Activated gamma-delta T cell treated with anti-CD3 and anti-CD28 coated beads, Interleukin-2, amount 50 U/mL, for 16 hours (primary cell): ENCODE measurements around the gene SUGP2.
A peak's percentile ranks its signal among the peaks of the same experiment; 100 is the strongest.

ENCODE experiments used
- DNase-seq: peaks from one replicate; pipeline ENCODE4 v3.0.0-alpha.2; 2020; ENCODE audit warnings: low read depth

Gene SUGP2

DNA sequence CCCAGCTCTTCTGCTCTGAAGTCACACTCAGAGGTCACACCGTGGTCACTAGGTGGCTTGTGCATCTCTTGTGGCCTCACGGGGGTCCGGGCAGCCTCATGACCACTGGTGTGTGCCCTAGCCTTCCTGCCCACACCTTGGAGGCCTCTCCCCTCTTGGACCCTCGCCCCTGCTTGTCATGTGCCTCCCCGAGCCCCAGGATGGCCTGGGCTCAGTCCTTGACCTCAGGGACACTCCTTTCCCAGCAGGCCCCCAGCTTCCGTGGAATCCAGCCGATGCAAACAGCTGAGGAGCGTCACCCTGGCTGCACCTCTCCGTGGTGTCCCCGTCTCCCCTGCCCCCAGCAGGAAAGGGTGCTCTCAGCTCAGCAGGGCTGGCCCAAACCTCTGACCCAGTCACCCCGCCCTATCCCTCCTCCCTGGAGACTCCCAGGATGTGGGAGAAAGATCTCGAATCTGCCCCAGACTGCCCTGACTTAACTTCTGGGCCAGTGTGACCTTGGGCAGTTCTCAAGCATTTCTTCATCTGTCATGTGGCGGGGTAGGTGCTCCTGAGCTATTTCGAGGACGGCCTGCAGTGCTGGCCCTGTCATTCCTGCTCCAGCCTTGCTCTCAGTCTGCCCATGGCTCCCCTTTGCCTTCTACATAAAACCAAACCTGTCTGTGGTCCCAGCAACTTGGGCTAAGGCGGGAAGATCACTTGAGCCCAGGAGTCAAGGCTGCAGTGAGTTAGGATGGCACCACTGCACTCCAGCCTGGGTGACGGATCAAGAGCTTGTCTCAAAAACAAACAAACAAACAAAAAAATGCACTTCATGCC lies 25.9 kb upstream of the SUGP2 start:
- DNase-seq = no peak

GRCh38 chr19:19057720-19058119 lies 24.4 kb upstream of the SUGP2 start:
- DNase-seq = no peak

- no peak for DNase-seq
Observed at GRCh38 chr19:19057317-19057716, 24.0 kb upstream of the SUGP2 start.

GRCh38 chr19:19056636-19057275 lies 23.4 kb upstream of the SUGP2 start:
- no peak for DNase-seq

GRCh38 chr19:19055701-19056100 lies 22.4 kb upstream of the SUGP2 start:
- DNase-seq = no peak

DNA sequence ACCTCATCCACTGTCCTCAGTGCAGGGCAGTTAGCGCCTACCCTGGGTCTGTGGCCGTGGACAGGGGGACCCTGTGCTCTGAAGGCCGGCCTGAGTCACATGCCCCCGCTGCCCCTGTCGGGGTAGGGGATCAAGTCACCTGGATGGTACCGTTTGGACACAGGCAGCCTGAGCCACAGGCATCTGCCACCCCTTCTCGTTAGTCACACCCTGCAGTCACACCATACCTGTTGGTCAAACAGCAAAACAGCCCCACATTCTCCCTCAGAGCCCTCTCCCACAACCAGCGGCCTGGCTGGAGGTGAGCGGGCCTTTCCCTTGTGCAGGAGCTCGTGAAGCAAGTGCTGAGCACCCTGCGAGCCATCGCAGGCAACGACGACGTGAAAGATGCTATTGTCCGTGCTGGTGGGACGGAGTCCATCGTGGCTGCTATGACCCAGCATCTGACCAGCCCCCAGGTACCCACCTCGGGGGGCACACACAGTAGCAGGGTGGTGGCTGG lies 21.7 kb upstream of the SUGP2 start:
- DNase-seq = no peak

- DNase-seq = no peak
Observed at GRCh38 chr19:19054315-19054938, 21.1 kb upstream of the SUGP2 start.

- no peak for DNase-seq
Observed at GRCh38 chr19:19053508-19054314, 20.4 kb upstream of the SUGP2 start.

DNA sequence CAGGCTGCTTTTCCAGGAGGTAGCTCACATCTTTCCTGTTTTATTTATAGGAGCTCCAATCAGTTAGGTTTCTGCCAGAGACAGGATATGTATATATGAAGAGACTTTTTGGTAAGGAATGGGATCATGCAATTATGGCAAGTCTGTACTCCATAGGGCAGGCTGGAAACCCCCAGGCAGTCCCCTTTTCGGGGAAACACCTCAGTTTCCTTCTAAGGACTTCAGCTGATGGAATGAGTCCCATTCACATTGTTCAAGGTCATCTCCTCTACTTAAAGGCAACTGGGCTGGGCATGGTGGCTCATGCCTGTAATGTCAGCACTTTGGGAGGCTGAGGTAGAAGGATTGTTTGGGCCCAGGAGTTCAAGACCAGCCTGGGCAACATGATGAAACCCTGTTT lies 19.6 kb upstream of the SUGP2 start:
- DNase-seq = no peak

- no peak for DNase-seq
Observed at GRCh38 chr19:19051478-19052213, 18.3 kb upstream of the SUGP2 start.

DNA sequence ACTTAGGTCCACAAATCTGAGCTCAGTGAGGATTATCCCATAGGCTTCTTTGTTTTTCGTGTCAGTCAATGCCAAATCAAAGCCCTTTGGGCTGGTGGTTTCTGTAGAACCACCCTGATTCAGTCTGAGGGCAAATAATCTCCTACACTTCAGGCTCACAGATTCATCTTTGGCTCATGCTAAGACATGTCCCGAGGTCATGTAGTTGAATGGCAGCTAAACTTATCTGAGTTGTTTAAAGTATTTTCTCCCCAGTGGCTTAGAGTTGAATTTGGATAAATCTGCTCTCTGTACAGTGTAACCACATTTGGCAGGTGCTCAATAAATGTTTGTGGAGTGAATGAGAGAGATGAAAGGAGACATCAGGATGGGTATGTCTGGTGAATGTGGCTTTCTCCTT lies 17.4 kb upstream of the SUGP2 start:
- no peak for DNase-seq

GRCh38 chr19:19050104-19050503 lies 16.8 kb upstream of the SUGP2 start:
- no peak for DNase-seq

DNA sequence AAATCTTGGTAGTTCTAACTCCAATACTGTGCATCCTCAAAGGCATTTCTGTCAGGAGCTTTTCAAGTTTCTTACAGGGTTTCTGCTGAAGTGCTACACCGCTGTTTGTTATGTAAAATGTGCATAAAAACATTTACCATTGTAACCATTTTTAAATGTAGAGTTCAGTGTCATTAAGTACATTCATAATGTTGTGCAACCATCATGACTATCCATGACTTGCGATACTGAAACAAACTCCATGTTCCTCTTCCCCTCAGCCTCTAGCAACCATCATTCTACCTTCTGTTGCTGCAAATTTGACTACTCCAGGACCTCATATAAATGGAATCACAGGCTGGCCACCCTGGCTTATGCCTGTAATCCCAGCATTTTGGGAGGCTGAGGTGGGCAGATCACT lies 16.1 kb upstream of the SUGP2 start:
- no peak for DNase-seq

DNA sequence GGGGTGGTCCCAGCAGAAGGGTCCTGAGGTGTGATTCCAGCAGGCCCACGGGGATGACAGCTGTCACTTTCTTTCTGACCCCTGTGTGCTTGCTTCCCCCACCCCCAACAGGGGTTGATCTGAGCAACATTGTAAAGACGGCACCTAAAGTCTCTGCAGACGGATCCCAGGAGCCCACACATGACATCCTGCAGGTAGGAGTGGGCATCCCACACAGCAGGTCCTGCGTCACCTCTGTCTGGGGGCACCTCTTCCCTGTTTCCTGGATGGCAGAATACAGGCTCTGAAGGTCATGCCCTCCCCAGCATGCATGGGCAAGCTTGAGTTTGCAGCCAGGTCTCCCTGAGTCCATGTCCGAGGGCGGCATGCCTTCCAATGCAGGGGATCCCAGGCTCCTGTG lies 10.6 kb upstream of the SUGP2 start:
- DNase-seq = no peak

- DNase-seq = no peak
Observed at GRCh38 chr19:19043481-19043880, 10.2 kb upstream of the SUGP2 start.

DNA sequence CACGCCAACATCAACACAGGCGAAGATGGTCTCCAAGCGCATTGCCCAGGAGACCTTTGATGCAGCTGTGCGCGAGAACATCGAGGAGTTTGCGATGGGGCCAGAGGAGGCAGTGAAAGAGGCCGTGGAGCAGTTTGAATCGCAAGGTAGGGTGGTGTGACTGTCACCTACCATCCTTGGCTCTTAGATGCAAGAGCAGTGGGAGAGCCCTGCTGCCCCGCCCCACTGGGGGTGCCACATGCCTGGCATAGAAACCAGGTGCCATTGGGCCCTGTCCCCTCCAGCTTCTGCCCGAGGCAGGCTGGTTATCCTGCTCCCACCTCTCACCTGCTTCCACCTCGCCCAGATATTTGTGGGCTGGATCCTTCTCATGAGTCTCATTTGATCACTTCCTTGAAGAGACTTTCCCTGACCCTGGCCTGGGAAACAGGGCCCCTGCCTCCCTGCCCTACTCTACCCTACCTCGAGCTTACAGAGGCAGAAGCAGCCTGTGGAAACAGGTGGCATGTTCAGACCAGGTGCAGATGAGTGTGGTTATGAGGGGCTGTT lies 9.5 kb upstream of the SUGP2 start:
- no peak for DNase-seq

GRCh38 chr19:19040417-19040816 lies 7.1 kb upstream of the SUGP2 start:
- DNase-seq = no peak

DNA sequence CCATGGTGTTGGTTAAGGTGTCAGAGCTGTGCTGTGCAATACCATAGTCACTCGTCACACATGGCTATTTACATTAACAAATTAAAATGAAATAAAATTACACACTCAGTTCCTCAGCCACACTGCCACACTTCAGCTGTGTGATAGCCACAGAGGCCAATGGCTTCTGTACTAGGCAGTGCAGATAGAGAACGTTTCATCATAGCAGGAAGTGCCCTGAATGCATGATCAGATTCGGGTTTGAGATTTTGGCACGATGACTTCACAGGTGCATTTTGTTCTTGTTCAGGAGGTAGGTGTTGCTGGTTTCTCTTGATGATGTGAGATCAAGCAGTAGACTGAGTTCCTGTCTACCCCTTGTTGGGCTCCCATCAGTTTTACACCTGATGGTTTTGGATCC lies 6.6 kb upstream of the SUGP2 start:
- DNase-seq = no peak

GRCh38 chr19:19034204-19034624 lies 897 bp upstream of the SUGP2 start:
- peak; percentile 44 for DNase-seq

DNA sequence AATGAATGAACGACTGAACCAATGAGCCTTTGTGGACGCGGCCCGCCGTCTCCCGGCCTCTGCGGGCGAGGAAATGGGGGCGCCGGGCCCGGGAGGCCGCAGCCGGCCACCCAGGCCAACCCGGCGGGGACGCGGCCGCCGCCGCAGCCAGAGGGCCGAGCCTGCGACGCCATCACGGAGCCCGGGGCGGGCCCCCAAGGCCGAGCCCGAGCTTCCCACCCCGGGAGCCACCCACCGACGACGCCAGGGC lies 216 bp downstream of the SUGP2 start:
- DNase-seq = no peak

DNA sequence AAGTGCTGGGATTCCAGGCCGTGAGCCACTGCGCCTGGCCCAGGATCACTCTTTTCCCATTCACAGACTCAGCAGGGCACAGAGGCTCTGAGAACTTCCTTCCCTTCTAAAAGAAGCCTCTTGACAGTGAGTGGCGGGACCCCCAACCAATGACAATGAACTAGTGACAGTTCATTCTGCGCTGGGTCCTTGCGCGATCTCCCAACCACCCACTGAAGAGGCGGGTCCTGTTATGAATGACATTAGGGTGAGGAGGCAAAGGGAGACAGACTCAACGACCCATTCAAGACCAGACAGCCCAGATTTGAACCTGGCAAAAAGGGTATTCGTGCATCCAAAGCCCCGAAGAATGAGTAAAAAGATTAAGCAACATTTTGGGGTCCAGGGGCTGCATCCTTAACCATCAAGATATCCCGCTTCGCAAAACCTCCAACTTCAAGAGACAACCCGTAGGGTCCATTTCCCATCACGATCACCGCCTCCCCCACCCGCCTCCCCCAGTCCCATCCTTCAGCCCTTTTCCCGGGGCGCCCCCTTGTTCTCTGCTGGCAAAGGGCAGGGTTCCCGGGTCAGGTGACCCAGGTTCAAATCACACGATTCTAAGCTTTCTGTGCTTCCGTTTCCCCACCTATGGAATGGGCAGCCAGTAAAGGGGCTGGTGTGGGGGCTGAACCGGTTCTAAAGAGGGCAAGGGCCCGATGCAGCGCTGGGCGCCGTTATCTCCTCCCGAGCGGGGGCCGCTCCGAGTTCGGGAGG lies 719 bp downstream of the SUGP2 start:
- peak; percentile 70 for DNase-seq
